HG03103 (cell line): ENCODE results near the gene GALP.
"Not testable (repeated sequence)": the region's sequence is repeated elsewhere in the genome, so short reads cannot be mapped to it uniquely, and the experiment has no call there.

Experiments used
- ATAC-seq: cut with Tn5 transposase; IDR thresholded peaks from one replicate; pipeline ENCODE4 v1.9.1; 2021; ENCODE audit warnings: low read depth; ENCODE audit not compliant: unreplicated experiment

The GALP gene

GRCh38 chr19:56147307-56147706, 28.5 kb upstream of the GALP start:
- ATAC-seq, result no peak

- ATAC-seq, result no peak
Observed at GRCh38 chr19:56148096-56148495, 27.7 kb upstream of the GALP start.

GRCh38 chr19:56148955-56149655, 26.7 kb upstream of the GALP start:
- not testable (repeated sequence) for ATAC-seq

- no peak for ATAC-seq
Observed at GRCh38 chr19:56149656-56150038, 26.2 kb upstream of the GALP start.

- no peak for ATAC-seq
Observed at GRCh38 chr19:56150358-56150757, 25.4 kb upstream of the GALP start.

GRCh38 chr19:56152644-56153043, 23.2 kb upstream of the GALP start:
- ATAC-seq, result no peak

- no peak for ATAC-seq
Observed at GRCh38 chr19:56153507-56153906, 22.3 kb upstream of the GALP start.

GRCh38 chr19:56155124-56155687, 20.6 kb upstream of the GALP start:
- no peak for ATAC-seq

- no peak for ATAC-seq
Observed at GRCh38 chr19:56156768-56157167, 19.0 kb upstream of the GALP start.

- ATAC-seq, result no peak
Observed at GRCh38 chr19:56158170-56158757, 17.5 kb upstream of the GALP start.

GRCh38 chr19:56159009-56159559, 16.7 kb upstream of the GALP start:
- ATAC-seq, result no peak

- no peak for ATAC-seq
Observed at GRCh38 chr19:56159622-56160271, 16.1 kb upstream of the GALP start.

- no peak for ATAC-seq
Observed at GRCh38 chr19:56161534-56161933, 14.3 kb upstream of the GALP start.

- no peak for ATAC-seq
Observed at GRCh38 chr19:56162258-56162657, 13.6 kb upstream of the GALP start.

- ATAC-seq, result no peak
Observed at GRCh38 chr19:56163097-56163496, 12.7 kb upstream of the GALP start.

- no peak for ATAC-seq
Observed at GRCh38 chr19:56167064-56167578, 8.7 kb upstream of the GALP start.

- ATAC-seq, result no peak
Observed at GRCh38 chr19:56170261-56170660, 5.5 kb upstream of the GALP start.

- no peak for ATAC-seq
Observed at GRCh38 chr19:56174086-56174485, 1.7 kb upstream of the GALP start.

- ATAC-seq, result no peak
Observed at GRCh38 chr19:56174550-56174949, 1.3 kb upstream of the GALP start.

GRCh38 chr19:56176310-56176709, 502 bp downstream of the GALP start:
- ATAC-seq, result not testable (repeated sequence)

GRCh38 chr19:56176881-56177280, 1.1 kb downstream of the GALP start:
- no peak for ATAC-seq
